Endothelial cell of umbilical vein (primary cell): ENCODE results near the gene PRKG1.

Experiments
- CTCF ChIP-seq, 2 donors: IDR thresholded peaks; 1 replicate in 1 of 2; 2 replicates in 1 of 2; pipeline ENCODE4 v1.5.1; 2011; ENCODE audit warnings: low read length in 2 of 2, mild to moderate bottlenecking in 2 of 2, moderate library complexity in 2 of 2, control low read depth in 1 of 2, inconsistent platforms in 1 of 2, low read depth in 1 of 2; ENCODE audit not compliant: insufficient read depth in 1 of 2; ENCODE audit errors: extremely low read depth in 1 of 2
- EZH2 ChIP-seq: IDR thresholded peaks from 2 replicates; pipeline ENCODE4 v1.6.1; 2012; ENCODE audit warnings: borderline replicate concordance, low read depth, mild to moderate bottlenecking, moderate library complexity, low read length, inconsistent platforms; ENCODE audit not compliant: severe bottlenecking
- JUN ChIP-seq: IDR thresholded peaks from 2 replicates; pipeline ENCODE4 v1.6.1; 2011; ENCODE audit warnings: borderline replicate concordance, low read depth; ENCODE audit not compliant: insufficient read length, insufficient read depth
- POLR2A ChIP-seq: IDR thresholded peaks from 2 replicates; pipeline ENCODE4 v1.6.1; 2012; ENCODE audit warnings: low read depth, mild to moderate bottlenecking, control low read depth, low read length
- POLR2AphosphoS5 ChIP-seq: IDR thresholded peaks from 2 replicates; pipeline ENCODE4 v1.6.1; 2012; ENCODE audit warnings: low read depth, mild to moderate bottlenecking, control low read depth, low read length, moderate library complexity; ENCODE audit not compliant: insufficient read depth

- TF ChIP-seq POLR2A: no peak
- no peak for TF ChIP-seq CTCF (IDR thresholded peaks at IDR 0.05; ENCODE audit: extremely low read depth in 1 of 2, insufficient read depth in 1 of 2, low read depth in 1 of 2, low read length in 2 of 2)
- TF ChIP-seq JUN: no peak
- no peak for TF ChIP-seq POLR2AphosphoS5
- no peak for TF ChIP-seq EZH2
Observed at GRCh38 chr10:51285601-51286000, 211.3 kb downstream of the PRKG1 start.
